Measurements from ENCODE around the gene MBOAT2. TPM values are rescaled to one million over a fixed set of nuclear protein-coding genes. Genes with fewer than 3 reads are reported as not detected.
"Not testable (repeated sequence)": the region's sequence is repeated elsewhere in the genome, so short reads cannot be mapped to it uniquely, and the experiment has no call there.

The MBOAT2 gene
- polyA plus RNA-seq, 1 experiment, result 18.1 TPM

- no peak for TF ChIP-seq CTCF (IDR thresholded peaks at IDR 0.05; ENCODE audit: insufficient read depth, low read depth, low read length)
- Histone ChIP-seq H3K27me3 (ENCODE audit: control insufficient read depth, insufficient read depth, low read length) (no peaks in the 10 kb centered on the region), H3K36me3 (ENCODE audit: control insufficient read depth, insufficient read depth, low read length) (no peaks in the 10 kb centered on the region), H3K4me3 (ENCODE audit: low read depth, low read length) (no peak overlapping the region)
- CTCF ChIA-PET, result interaction anchor here (0.8 to 1.2 kb wide), 3 partner anchors 13 to 50 kb away, joined by 3 read pairs; no protein-coding TSS in a partner anchor
- DNase-seq (ENCODE audit: low read depth), result no peak
- POLR2A ChIA-PET, result interaction anchor here (0.6 kb wide), 1 partner anchor 13 kb away, joined by 3 read pairs; no protein-coding TSS in a partner anchor
Observed at GRCh38 chr2:8915941-8916340, 87.5 kb downstream of the MBOAT2 start.

- H3K4me3 ChIP-seq (ENCODE audit: low read depth, low read length); CTCF ChIA-PET; H3K36me3 ChIP-seq (ENCODE audit: control insufficient read depth, insufficient read depth, low read length); DNase-seq (ENCODE audit: low read depth); POLR2A ChIA-PET; H3K27me3 ChIP-seq (ENCODE audit: control insufficient read depth, insufficient read depth, low read length): not testable (repeated sequence)
Observed at GRCh38 chr2:8913767-8914166, 89.7 kb downstream of the MBOAT2 start.

GRCh38 chr2:8907764-8908288, 95.7 kb downstream of the MBOAT2 start:
- TF ChIP-seq CTCF (IDR thresholded peaks at IDR 0.05; ENCODE audit: insufficient read depth, low read depth, low read length), result no peak
- Histone ChIP-seq H3K27me3 (ENCODE audit: control insufficient read depth, insufficient read depth, low read length) (no peaks in the 10 kb centered on the region), H3K36me3 (ENCODE audit: control insufficient read depth, insufficient read depth, low read length) (no peaks in the 10 kb centered on the region; the same call in 1 of the 2 replicates), H3K4me3 (ENCODE audit: low read depth, low read length) (no peak overlapping the region)
- ChIA-PET POLR2A (no interaction called here), CTCF (interaction anchor here (0.6 to 1.2 kb wide), 3 partner anchors 17 to 928 kb away, joined by 3 to 5 read pairs (median 4); no protein-coding TSS in a partner anchor)
- no peak for DNase-seq (ENCODE audit: low read depth)

- H3K4me3 ChIP-seq (ENCODE audit: low read depth, low read length); H3K36me3 ChIP-seq (ENCODE audit: control insufficient read depth, insufficient read depth, low read length); H3K27me3 ChIP-seq (ENCODE audit: control insufficient read depth, insufficient read depth, low read length); DNase-seq (ENCODE audit: low read depth); POLR2A ChIA-PET: not testable (repeated sequence)
- CTCF ChIA-PET, result interaction anchor here (1.4 kb wide), 1 partner anchor 12 kb away, joined by 3 read pairs; no protein-coding TSS in a partner anchor
Observed at GRCh38 chr2:8903924-8904323, 99.6 kb downstream of the MBOAT2 start.

- not testable (repeated sequence) for H3K4me3 ChIP-seq (ENCODE audit: low read depth, low read length); DNase-seq (ENCODE audit: low read depth); H3K36me3 ChIP-seq (ENCODE audit: control insufficient read depth, insufficient read depth, low read length); H3K27me3 ChIP-seq (ENCODE audit: control insufficient read depth, insufficient read depth, low read length)
- CTCF ChIA-PET, result interaction anchor here (0.6 to 1.4 kb wide), 2 partner anchors 13 to 14 kb away, joined by 3 read pairs; no protein-coding TSS in a partner anchor
- POLR2A ChIA-PET, result interaction anchor here (0.6 kb wide), 1 partner anchor 13 kb away, joined by 3 read pairs; no protein-coding TSS in a partner anchor
Observed at GRCh38 chr2:8902757-8903156, 100.7 kb downstream of the MBOAT2 start.

GRCh38 chr2:8897206-8897605, 106.3 kb downstream of the MBOAT2 start:
- DNase-seq (ENCODE audit: low read depth); POLR2A ChIA-PET; H3K27me3 ChIP-seq (ENCODE audit: control insufficient read depth, insufficient read depth, low read length); CTCF ChIA-PET; H3K4me3 ChIP-seq (ENCODE audit: low read depth, low read length); H3K36me3 ChIP-seq (ENCODE audit: control insufficient read depth, insufficient read depth, low read length): not testable (repeated sequence)

- POLR2A ChIA-PET; CTCF ChIA-PET; DNase-seq (ENCODE audit: low read depth); H3K4me3 ChIP-seq (ENCODE audit: low read depth, low read length); H3K36me3 ChIP-seq (ENCODE audit: control insufficient read depth, insufficient read depth, low read length); H3K27me3 ChIP-seq (ENCODE audit: control insufficient read depth, insufficient read depth, low read length): not testable (repeated sequence)
Observed at GRCh38 chr2:8896671-8897070, 106.8 kb downstream of the MBOAT2 start.

- H3K27me3 ChIP-seq (ENCODE audit: control insufficient read depth, insufficient read depth, low read length); CTCF ChIA-PET; H3K4me3 ChIP-seq (ENCODE audit: low read depth, low read length); H3K36me3 ChIP-seq (ENCODE audit: control insufficient read depth, insufficient read depth, low read length); POLR2A ChIA-PET; DNase-seq (ENCODE audit: low read depth): not testable (repeated sequence)
Observed at GRCh38 chr2:8895087-8895912, 108.2 kb downstream of the MBOAT2 start.
